ENCODE data around the gene MILR1. TPM values are rescaled to one million over a fixed set of nuclear protein-coding genes. Genes with fewer than 3 reads are reported as not detected.
A peak's percentile ranks its signal among the peaks of the same experiment; 100 is the strongest.

MILR1 gene
- total and polyA plus RNA-seq, 2 donors from 2014 or later, result 2.2 to 17.8 TPM

- peak overlapping the region; percentile 76 to 88 for H3K27ac ChIP-seq (ENCODE audit: low read depth in 2 of 2, low read length in 2 of 2)
- peaks cover 31 to 49% (median 35%) of the 10 kb centered on the region in 3 donors for H3K36me3 ChIP-seq (ENCODE audit: control insufficient read depth in 2 of 3, insufficient read depth in 3 of 3, low read length in 3 of 3)
- DNase-seq (no peak), FAIRE-seq (no peak)
- H3K9ac ChIP-seq (ENCODE audit: low read length in 3 of 3), result peak overlapping the region; percentile 56 to 95 (median 77)
- H3K4me1 ChIP-seq (ENCODE audit: control insufficient read depth in 2 of 3, insufficient read depth in 2 of 3, low read depth in 1 of 3, low read length in 3 of 3), result peaks cover 0 to 20% (median 7%) of the 10 kb centered on the region in 3 donors
- intact Hi-C loops (cut with DNase I), result loop anchor here (10.0 kb wide), 1 partner anchor 73 kb away; no protein-coding TSS in a partner anchor
- no peaks in the 10 kb centered on the region for H3K27me3 ChIP-seq (ENCODE audit: control insufficient read depth, insufficient read depth, low read length)
- no peak for TF ChIP-seq CTCF (IDR thresholded peaks at IDR 0.05; ENCODE audit: borderline replicate concordance, extremely low read depth, insufficient read depth)
- H3K4me3 ChIP-seq (ENCODE audit: low read length in 3 of 3), result peak overlapping the region; percentile 85 to 97 (median 91)
- no peaks in the 10 kb centered on the region for H3K9me3 ChIP-seq (ENCODE audit: control insufficient read depth in 2 of 3, insufficient read depth in 1 of 3, low read length in 3 of 3)
Measured at GRCh38 chr17:64497565-64498035, 48.7 kb downstream of the MILR1 start.

- intact Hi-C loops (cut with DNase I), result loop anchor here (10.0 kb wide), 1 partner anchor 74 kb away; no protein-coding TSS in a partner anchor
- no peak for FAIRE-seq
- no peaks in the 10 kb centered on the region for H3K9me3 ChIP-seq (ENCODE audit: control insufficient read depth in 2 of 3, insufficient read depth in 1 of 3, low read length in 3 of 3)
- H3K27ac ChIP-seq (ENCODE audit: low read depth in 2 of 2, low read length in 2 of 2), result no peak overlapping the region
- H3K9ac ChIP-seq (ENCODE audit: low read length in 3 of 3), result no peak overlapping the region
- peaks cover 0 to 26% (median 12%) of the 10 kb centered on the region in 3 donors for H3K4me1 ChIP-seq (ENCODE audit: control insufficient read depth in 2 of 3, insufficient read depth in 2 of 3, low read depth in 1 of 3, low read length in 3 of 3)
- peaks cover 40 to 52% (median 44%) of the 10 kb centered on the region in 3 donors for H3K36me3 ChIP-seq (ENCODE audit: control insufficient read depth in 2 of 3, insufficient read depth in 3 of 3, low read length in 3 of 3)
- no peak overlapping the region for H3K4me3 ChIP-seq (ENCODE audit: low read length in 3 of 3)
- no peak for DNase-seq
- no peak for TF ChIP-seq CTCF (IDR thresholded peaks at IDR 0.05; ENCODE audit: borderline replicate concordance, extremely low read depth, insufficient read depth)
- H3K27me3 ChIP-seq (ENCODE audit: control insufficient read depth, insufficient read depth, low read length), result no peaks in the 10 kb centered on the region
Measured at GRCh38 chr17:64498308-64499203, 49.6 kb downstream of the MILR1 start.

- no peak for FAIRE-seq
- H3K9me3 ChIP-seq (ENCODE audit: control insufficient read depth in 2 of 3, insufficient read depth in 1 of 3, low read length in 3 of 3), result no peaks in the 10 kb centered on the region
- intact Hi-C loops (cut with DNase I), result loop anchor here (10.0 kb wide), 1 partner anchor 75 kb away; no protein-coding TSS in a partner anchor
- no peak overlapping the region for H3K9ac ChIP-seq (ENCODE audit: low read length in 3 of 3)
- no peak overlapping the region for H3K4me3 ChIP-seq (ENCODE audit: low read length in 3 of 3)
- TF ChIP-seq CTCF (IDR thresholded peaks at IDR 0.05; ENCODE audit: borderline replicate concordance, extremely low read depth, insufficient read depth), result no peak
- no peaks in the 10 kb centered on the region for H3K27me3 ChIP-seq (ENCODE audit: control insufficient read depth, insufficient read depth, low read length)
- peaks cover 0 to 26% (median 16%) of the 10 kb centered on the region in 3 donors for H3K4me1 ChIP-seq (ENCODE audit: control insufficient read depth in 2 of 3, insufficient read depth in 2 of 3, low read depth in 1 of 3, low read length in 3 of 3)
- peaks cover 47 to 66% (median 51%) of the 10 kb centered on the region in 3 donors for H3K36me3 ChIP-seq (ENCODE audit: control insufficient read depth in 2 of 3, insufficient read depth in 3 of 3, low read length in 3 of 3)
- no peak overlapping the region for H3K27ac ChIP-seq (ENCODE audit: low read depth in 2 of 2, low read length in 2 of 2)
- DNase-seq, result no peak
Measured at GRCh38 chr17:64499805-64500486, 51.0 kb downstream of the MILR1 start.

Data from kidney (tissue), 14 donors.